IMR-90 (cell line): ENCODE results near the gene STXBP6. TPM values are rescaled to one million over a fixed set of nuclear protein-coding genes. Genes with fewer than 3 reads are reported as not detected.

ENCODE experiments used
- ATAC-seq: fragments of 200-7000 bp; cut with Tn5 transposase; 2 replicates; pipeline ENCODE4 v1.9.1; 2020; ENCODE audit warnings: low read depth, mild to moderate bottlenecking, moderate library complexity
- BruUV-seq: library from RNA; stranded (reverse); fragments of 400-500 nt; replicated peaks from 2 replicates; lab custom pipeline; 2021; lab: Mats Ljungman, UMichigan
- CTCF ChIA-PET: fragments of 300-600 bp; formaldehyde crosslinking; extraction: SDS; loops from one replicate; lab custom pipeline; 2021; ENCODE audit warnings: antibody characterized with exemption; lab: Yijun Ruan, JAX
- POLR2A ChIA-PET: fragments of 300-600 bp; sonication (Branson Sonifier 250); formaldehyde crosslinking; loops from one replicate; lab custom pipeline; 2022; ENCODE audit warnings: antibody characterized with exemption; ENCODE audit not compliant: unreplicated experiment; lab: Charles Lee
- DNase-seq: peaks from one replicate; pipeline ENCODE4 v3.0.0; 2013
- H2AFZ ChIP-seq: replicated peaks from 2 replicates; pipeline ENCODE3; 2013; ENCODE audit warnings: low read length, mild to moderate bottlenecking; ENCODE audit not compliant: poor library complexity
- H2AK5ac ChIP-seq: 2 replicates; pipeline ENCODE4 v1.6.1; 2013; ENCODE audit warnings: low read depth, low read length, inconsistent platforms
- H2AK9ac ChIP-seq: replicated peaks from 2 replicates; pipeline ENCODE3; 2013; ENCODE audit warnings: mild to moderate bottlenecking, low read depth, low read length, moderate library complexity; ENCODE audit not compliant: poor library complexity
- H2BK120ac ChIP-seq: 2 replicates; pipeline ENCODE4 v1.6.1; 2013; ENCODE audit warnings: low read depth, low read length, inconsistent platforms
- H2BK15ac ChIP-seq: 3 replicates; pipeline ENCODE4 v1.6.1; 2013; ENCODE audit warnings: low read depth, low read length, inconsistent platforms
- H2BK20ac ChIP-seq: 2 replicates; pipeline ENCODE4 v1.6.1; 2013; ENCODE audit warnings: low read depth, mild to moderate bottlenecking, inconsistent platforms, low read length, moderate library complexity
- H2BK5ac ChIP-seq: 2 replicates; pipeline ENCODE4 v1.6.1; 2013; ENCODE audit warnings: mild to moderate bottlenecking, low read depth, low read length, inconsistent platforms; ENCODE audit not compliant: poor library complexity, severe bottlenecking
- H3K14ac ChIP-seq: replicated peaks from 2 replicates; pipeline ENCODE4 v1.6.1; 2013; ENCODE audit warnings: low read depth, low read length, inconsistent platforms
- H3K18ac ChIP-seq: 2 replicates; pipeline ENCODE4 v1.6.1; 2013; ENCODE audit warnings: low read depth, low read length, control low read depth
- H3K23ac ChIP-seq: 2 replicates; pipeline ENCODE4 v1.6.1; 2013; ENCODE audit warnings: low read depth, low read length, inconsistent platforms
- H3K27ac ChIP-seq: 2 replicates; pipeline ENCODE4 v1.5.1; 2013; ENCODE audit warnings: mild to moderate bottlenecking, control low read depth, low read length; ENCODE audit not compliant: insufficient read depth
- H3K27me3 ChIP-seq: 2 replicates; pipeline ENCODE4 v1.6.1; 2013; ENCODE audit warnings: low read length; ENCODE audit not compliant: control insufficient read depth, insufficient read depth
- H3K36me3 ChIP-seq: 2 replicates; pipeline ENCODE4 v1.6.1; 2013; ENCODE audit warnings: low read length, mixed read lengths; ENCODE audit not compliant: control insufficient read depth, insufficient read depth
- H3K4ac ChIP-seq: 2 replicates; pipeline ENCODE4 v1.6.1; 2013; ENCODE audit warnings: low read depth, low read length, inconsistent platforms
- H3K4me1 ChIP-seq: 2 replicates; pipeline ENCODE4 v1.6.1; 2013; ENCODE audit warnings: low read length, mixed read lengths; ENCODE audit not compliant: control insufficient read depth, insufficient read depth
- H3K4me2 ChIP-seq: 2 replicates; pipeline ENCODE4 v1.6.1; 2013; ENCODE audit warnings: low read depth, mild to moderate bottlenecking, control low read depth, low read length, moderate library complexity
- H3K4me3 ChIP-seq: 2 replicates; pipeline ENCODE4 v1.5.1; 2013; ENCODE audit warnings: low read depth, mild to moderate bottlenecking, control low read depth, low read length, moderate library complexity; ENCODE audit not compliant: insufficient read depth
- H3K56ac ChIP-seq: 2 replicates; pipeline ENCODE4 v1.6.1; 2013; ENCODE audit warnings: low read length, inconsistent platforms; ENCODE audit not compliant: insufficient read depth; ENCODE audit errors: extremely low read depth
- H3K79me1 ChIP-seq, 2 experiments: 2 replicates each; pipeline ENCODE4 v1.6.1; 2013; ENCODE audit warnings: low read length in 2 of 2, inconsistent platforms in 1 of 2, low read depth in 1 of 2
- H3K9ac ChIP-seq: 2 replicates; pipeline ENCODE4 v1.6.1; 2013; ENCODE audit warnings: low read depth, low read length, control low read depth
- H3K9me1 ChIP-seq: 2 replicates; pipeline ENCODE4 v1.6.1; 2013; ENCODE audit warnings: low read length, inconsistent platforms; ENCODE audit not compliant: insufficient read depth
- H3K9me3 ChIP-seq: 2 replicates; pipeline ENCODE4 v1.6.1; 2013; ENCODE audit warnings: low read length; ENCODE audit not compliant: control insufficient read depth, insufficient read depth
- H4K20me1 ChIP-seq: 2 replicates; pipeline ENCODE4 v1.6.1; 2013; ENCODE audit warnings: low read length, inconsistent platforms; ENCODE audit not compliant: insufficient read depth
- H4K5ac ChIP-seq: 2 replicates; pipeline ENCODE4 v1.6.1; 2013; ENCODE audit warnings: mild to moderate bottlenecking, low read depth, low read length, control low read depth
- H4K8ac ChIP-seq, 2 experiments: 2 replicates each; pipeline ENCODE4 v1.6.1; 2013; ENCODE audit warnings: low read depth in 2 of 2, low read length in 2 of 2, control low read depth in 1 of 2, inconsistent platforms in 1 of 2
- H4K91ac ChIP-seq: 2 replicates; pipeline ENCODE4 v1.6.1; 2013; ENCODE audit warnings: low read depth, low read length, inconsistent platforms; ENCODE audit not compliant: insufficient read depth
- BHLHE40 ChIP-seq: fragments of 150-350 bp; IDR thresholded peaks from 2 replicates; pipeline ENCODE4 v1.6.1; 2016; ENCODE audit warnings: mild to moderate bottlenecking, low read depth, low read length
- CEBPB ChIP-seq: IDR thresholded peaks from 2 replicates; pipeline ENCODE4 v1.6.1; 2012; ENCODE audit warnings: low read depth, low read length, improper control_type of control experiment
- CHD1 ChIP-seq: IDR thresholded peaks from 2 replicates; pipeline ENCODE4 v1.6.1; 2012; ENCODE audit warnings: low read depth, low read length, improper control_type of control experiment
- CTCF ChIP-seq: conservative IDR thresholded peaks from 2 replicates; pipeline ENCODE4 v1.5.1; 2012; ENCODE audit warnings: mild to moderate bottlenecking, low read depth, low read length, improper control_type of control experiment
- FOS ChIP-seq: fragments of 150-350 bp; IDR thresholded peaks from 2 replicates; pipeline ENCODE4 v1.6.1; 2016; ENCODE audit warnings: low read depth, low read length
- MAFK ChIP-seq: IDR thresholded peaks from 2 replicates; pipeline ENCODE4 v1.6.1; 2012; ENCODE audit warnings: low read depth, low read length, improper control_type of control experiment
- MAZ ChIP-seq: IDR thresholded peaks from 2 replicates; pipeline ENCODE4 v1.6.1; 2012; ENCODE audit warnings: low read depth, mild to moderate bottlenecking, low read length, improper control_type of control experiment, moderate library complexity, borderline replicate concordance
- MXI1 ChIP-seq: IDR thresholded peaks from 2 replicates; pipeline ENCODE4 v1.6.1; 2012; ENCODE audit warnings: low read depth, mild to moderate bottlenecking, low read length, moderate library complexity, borderline replicate concordance
- NFE2L2 ChIP-seq: fragments of 150-350 bp; IDR thresholded peaks from 2 replicates; pipeline ENCODE4 v1.6.1; 2016; ENCODE audit warnings: low read depth, mild to moderate bottlenecking, low read length
- POLR2A ChIP-seq: IDR thresholded peaks from 2 replicates; pipeline ENCODE4 v1.6.1; 2012; ENCODE audit warnings: mild to moderate bottlenecking, low read depth, low read length
- RAD21 ChIP-seq: IDR thresholded peaks from 2 replicates; pipeline ENCODE4 v1.6.1; 2012; ENCODE audit warnings: low read length, improper control_type of control experiment
- RCOR1 ChIP-seq: IDR thresholded peaks from 2 replicates; pipeline ENCODE4 v1.6.1; 2012; ENCODE audit warnings: mild to moderate bottlenecking, low read length, improper control_type of control experiment; ENCODE audit not compliant: insufficient replicate concordance
- RFX5 ChIP-seq: IDR thresholded peaks from 2 replicates; pipeline ENCODE4 v1.8.0; 2012; ENCODE audit warnings: low read depth, mild to moderate bottlenecking, low read length, moderate library complexity
- SMC3 ChIP-seq: fragments of 150-350 bp; IDR thresholded peaks from 2 replicates; pipeline ENCODE4 v1.6.1; 2016; ENCODE audit warnings: low read depth, mild to moderate bottlenecking, antibody characterized with exemption, low read length, moderate library complexity
- WGBS, 2 experiments: methylation state at CpG; one replicate each; pipeline versions ENCODE4 v1.1.5 to v1.1.7; 2013; ENCODE audit warnings: missing lambda C conversion rate in 2 of 2; ENCODE audit not compliant: insufficient read length in 1 of 2; ENCODE audit errors: extremely low coverage in 2 of 2; 5-methylcytosine and 5-hydroxymethylcytosine counted together
- dilution Hi-C: fragments of 300-500 bp; cut with HindIII; formaldehyde crosslinking; loops from one replicate; pipeline ENCODE4 v1.14.3; 2018; ENCODE audit warnings: low sequenced_read_pairs; ENCODE audit not compliant: unreplicated experiment
- in situ Hi-C: fragments of 300-500 bp; cut with MboI; formaldehyde crosslinking; loops from 3 replicates; pipeline ENCODE4 v1.14.3; 2019; ENCODE audit warnings: low sequenced_read_pairs, inconsistent platforms, mixed read lengths
- intact Hi-C: fragments of 100-400 bp; cut with micrococcal nuclease; formaldehyde crosslinking; loops from 2 replicates; pipeline ENCODE4 v1.10.0; 2022
- polyA plus RNA-seq, 3 experiments: library from polyadenylated mRNA; depleted of rRNA; stranded (reverse); fragments of >200 nt; gene quantifications; 2 replicates each; pipeline ENCODE4 v1.2.3, GENCODE V29; 2012; ENCODE audit warnings: low replicate concordance in 1 of 3
- total RNA-seq: library from RNA; depleted of rRNA; stranded (reverse); fragments of >200 nt; gene quantifications from 2 replicates; pipeline ENCODE4 v1.2.3, GENCODE V29; 2012
- TF ChIP-seq, protein P1 (sequence below): fragments of 150-350 bp; IDR thresholded peaks from 2 replicates; pipeline ENCODE4 v1.6.1; 2016; ENCODE audit warnings: low read depth, mild to moderate bottlenecking, low read length, moderate library complexity, borderline replicate concordance
- TF ChIP-seq, protein P2 (sequence below): fragments of 150-350 bp; IDR thresholded peaks from 2 replicates; pipeline ENCODE4 v1.6.1; 2017; ENCODE audit warnings: mild to moderate bottlenecking, antibody characterized with exemption, low read length, low read depth

The STXBP6 gene
- total and polyA plus RNA-seq, 2 of the 4 experiments (the other 2 are of a cell fraction) = 14.2 to 14.3 TPM

DNA sequence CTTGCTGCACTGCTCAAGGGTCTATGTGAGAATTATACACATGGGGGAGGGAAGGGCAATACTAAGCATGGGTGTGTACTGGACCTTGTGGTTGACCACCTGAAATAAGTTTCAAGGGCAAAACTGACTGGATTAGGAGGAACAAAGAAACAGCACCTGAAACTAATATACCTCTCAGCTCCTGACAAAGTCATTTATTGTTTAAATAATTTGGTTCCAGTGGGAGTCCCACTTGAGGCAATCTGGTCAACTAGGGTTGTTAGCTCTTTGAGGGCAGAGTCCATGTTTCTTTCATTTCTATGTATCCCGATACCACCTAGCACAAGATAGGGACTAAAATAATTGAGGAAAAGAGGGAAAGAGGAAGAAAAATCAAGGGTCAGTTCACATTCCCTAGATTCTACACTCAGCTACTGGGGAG is 45.5 kb downstream of the STXBP6 start:
- H2BK20ac ChIP-seq = peak overlapping the region; percentile 9; the same call in 1 of the 2 replicates
- no CpG with 5 or more reads among the region's 1 CpG for WGBS, 2 experiments
- peak overlapping the region; percentile 62 for H2BK120ac ChIP-seq
- no peak overlapping the region for H2BK15ac ChIP-seq
- no peak overlapping the region for H2BK5ac ChIP-seq
- no peak for TF ChIP-seq RAD21
- no peak for TF ChIP-seq RCOR1
- TF ChIP-seq NFE2L2 = no peak
- no peak for TF ChIP-seq CEBPB
- no peak for TF ChIP-seq MXI1
- TF ChIP-seq SMC3 = no peak
- no peak for TF ChIP-seq CHD1
- TF ChIP-seq, protein P1, sequence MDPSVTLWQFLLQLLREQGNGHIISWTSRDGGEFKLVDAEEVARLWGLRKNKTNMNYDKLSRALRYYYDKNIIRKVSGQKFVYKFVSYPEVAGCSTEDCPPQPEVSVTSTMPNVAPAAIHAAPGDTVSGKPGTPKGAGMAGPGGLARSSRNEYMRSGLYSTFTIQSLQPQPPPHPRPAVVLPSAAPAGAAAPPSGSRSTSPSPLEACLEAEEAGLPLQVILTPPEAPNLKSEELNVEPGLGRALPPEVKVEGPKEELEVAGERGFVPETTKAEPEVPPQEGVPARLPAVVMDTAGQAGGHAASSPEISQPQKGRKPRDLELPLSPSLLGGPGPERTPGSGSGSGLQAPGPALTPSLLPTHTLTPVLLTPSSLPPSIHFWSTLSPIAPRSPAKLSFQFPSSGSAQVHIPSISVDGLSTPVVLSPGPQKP = no peak
- TF ChIP-seq BHLHE40 = no peak
- no peak for TF ChIP-seq POLR2A
- TF ChIP-seq, protein P2, sequence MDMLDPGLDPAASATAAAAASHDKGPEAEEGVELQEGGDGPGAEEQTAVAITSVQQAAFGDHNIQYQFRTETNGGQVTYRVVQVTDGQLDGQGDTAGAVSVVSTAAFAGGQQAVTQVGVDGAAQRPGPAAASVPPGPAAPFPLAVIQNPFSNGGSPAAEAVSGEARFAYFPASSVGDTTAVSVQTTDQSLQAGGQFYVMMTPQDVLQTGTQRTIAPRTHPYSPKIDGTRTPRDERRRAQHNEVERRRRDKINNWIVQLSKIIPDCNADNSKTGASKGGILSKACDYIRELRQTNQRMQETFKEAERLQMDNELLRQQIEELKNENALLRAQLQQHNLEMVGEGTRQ = no peak
- no peak for TF ChIP-seq FOS
- no peak for TF ChIP-seq RFX5
- no peak for TF ChIP-seq CTCF
- TF ChIP-seq MAZ = no peak
- TF ChIP-seq MAFK = no peak
- H4K20me1 ChIP-seq = no peaks in the 10 kb centered on the region
- H2AFZ ChIP-seq = no peak overlapping the region
- no peaks in the 10 kb centered on the region for H3K9me3 ChIP-seq
- H2AK5ac ChIP-seq = peak overlapping the region; percentile 49
- H2AK9ac ChIP-seq = no peak overlapping the region
- peak overlapping the region; percentile 74; the same call in 1 of the 2 replicates for H3K18ac ChIP-seq
- H3K56ac ChIP-seq = no peak overlapping the region
- H3K27me3 ChIP-seq = no peaks in the 10 kb centered on the region
- POLR2A ChIA-PET = no interaction called here
- in situ Hi-C loops = no loop called here
- CTCF ChIA-PET = no interaction called here
- H4K91ac ChIP-seq = peak overlapping the region; percentile 29; the same call in 1 of the 2 replicates
- no peak overlapping the region for H3K4ac ChIP-seq
- 0 out of 2 replicates have a peak, but pooled peaks cover 5% of the 10 kb centered on the region for H3K9me1 ChIP-seq
- no peak overlapping the region for H3K9ac ChIP-seq
- H3K4me2 ChIP-seq = no peak overlapping the region
- H3K4me1 ChIP-seq = peaks cover 21% of the 10 kb centered on the region
- no peak overlapping the region for H3K4me3 ChIP-seq
- H3K14ac ChIP-seq = no peak overlapping the region
- no peak overlapping the region for H4K5ac ChIP-seq
- H3K79me1 ChIP-seq = peaks cover 0 to 8% of the 10 kb centered on the region in 2 experiments; a peak in 1 of 4 replicates
- ATAC-seq = no peak
- no peak for DNase-seq
- no peaks in the 10 kb centered on the region for H3K36me3 ChIP-seq
- dilution Hi-C loops = no loop called here
- intact Hi-C loops = no loop called here
- no peak overlapping the region for H3K27ac ChIP-seq
- H3K23ac ChIP-seq = no peak overlapping the region
- no TSS peak for BruUV-seq
- no peak overlapping the region for H4K8ac ChIP-seq
